Occipital lobe (tissue), 2 donors: ENCODE results near the gene ZDHHC14. TPM values are rescaled to one million over a fixed set of nuclear protein-coding genes. Genes with fewer than 3 reads are reported as not detected.
A peak's percentile ranks its signal among the peaks of the same experiment; 100 is the strongest.
"Not testable (repeated sequence)": the region's sequence is repeated elsewhere in the genome, so short reads cannot be mapped to it uniquely, and the experiment has no call there.

Experiments used
- DNase-seq: peaks from one replicate; lab custom pipeline; 2025; lab: John Stamatoyannopoulos, UW
- total RNA-seq: library from RNA; depleted of rRNA; stranded (reverse); fragments of >200 nt; gene quantifications from one replicate; pipeline ENCODE4 v1.2.3, GENCODE V29; 2014

ZDHHC14 gene
- total RNA-seq, 1 donor from 2014 or later = 14.3 TPM

GRCh38 chr6:157405986-157406385, 25.0 kb downstream of the ZDHHC14 start:
- no peak for DNase-seq

DNA sequence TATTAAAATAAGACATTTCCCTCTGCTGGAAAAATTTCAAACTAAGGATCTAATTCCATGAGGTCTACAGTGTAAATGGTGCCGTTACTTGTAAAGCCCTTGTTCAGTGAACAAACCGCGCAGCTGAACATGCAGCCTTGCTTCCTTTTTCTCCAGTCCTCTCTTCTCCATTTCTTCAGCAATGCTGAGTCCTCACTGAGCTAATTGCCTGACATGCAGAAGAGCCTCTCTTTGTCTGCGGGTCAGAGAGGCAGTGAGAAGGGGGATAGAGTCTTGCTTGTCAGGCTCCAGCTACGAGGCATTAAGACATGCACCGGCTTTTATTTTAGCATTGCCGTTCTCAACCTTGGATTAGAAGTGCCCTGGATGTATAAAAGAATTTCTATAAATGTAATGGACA, 25.7 kb downstream of the ZDHHC14 start:
- no peak for DNase-seq

GRCh38 chr6:157407646-157408045, 26.7 kb downstream of the ZDHHC14 start:
- DNase-seq = no peak

- DNase-seq = not testable (repeated sequence)
Measured at GRCh38 chr6:157408427-157408826, 27.4 kb downstream of the ZDHHC14 start.

DNA sequence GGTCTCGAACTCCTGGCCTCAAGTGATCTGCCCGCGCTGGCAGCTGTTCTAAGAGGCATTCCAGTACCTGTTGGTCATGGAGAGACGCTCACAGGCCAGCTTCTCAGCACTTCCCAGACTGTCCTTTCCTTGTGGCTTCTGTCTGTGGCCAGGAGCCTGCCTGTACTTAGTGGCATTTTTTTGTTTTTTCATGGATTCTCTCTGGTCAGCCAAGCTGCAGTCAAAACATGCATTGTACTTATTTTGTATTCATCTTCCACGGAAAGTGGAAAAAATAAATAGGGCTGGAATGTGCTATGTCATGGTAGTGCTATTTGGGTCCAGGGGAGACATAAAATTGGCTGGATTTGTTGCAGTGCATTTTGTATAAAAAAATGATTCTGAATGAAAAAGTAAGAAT, 29.1 kb downstream of the ZDHHC14 start:
- no peak for DNase-seq

DNA sequence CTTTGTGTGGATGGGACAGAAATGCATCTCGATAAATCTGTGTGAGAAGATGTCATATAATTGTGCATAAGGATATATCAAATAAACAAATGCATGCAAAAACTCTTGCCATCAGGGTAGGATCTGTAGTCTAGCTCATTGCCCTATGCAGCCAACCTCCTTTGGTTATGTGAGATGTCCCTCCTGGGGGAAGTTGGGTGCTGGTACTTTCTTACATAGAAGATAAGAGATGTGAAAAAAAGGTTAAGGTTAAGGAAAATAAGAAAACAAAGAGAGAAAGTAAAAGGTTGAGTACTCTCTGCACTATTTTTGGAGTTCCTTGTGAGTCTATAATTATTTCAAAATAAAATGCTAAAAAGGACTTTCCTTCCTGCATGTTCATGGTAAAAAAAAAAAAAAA, 30.4 kb downstream of the ZDHHC14 start:
- no peak for DNase-seq

DNA sequence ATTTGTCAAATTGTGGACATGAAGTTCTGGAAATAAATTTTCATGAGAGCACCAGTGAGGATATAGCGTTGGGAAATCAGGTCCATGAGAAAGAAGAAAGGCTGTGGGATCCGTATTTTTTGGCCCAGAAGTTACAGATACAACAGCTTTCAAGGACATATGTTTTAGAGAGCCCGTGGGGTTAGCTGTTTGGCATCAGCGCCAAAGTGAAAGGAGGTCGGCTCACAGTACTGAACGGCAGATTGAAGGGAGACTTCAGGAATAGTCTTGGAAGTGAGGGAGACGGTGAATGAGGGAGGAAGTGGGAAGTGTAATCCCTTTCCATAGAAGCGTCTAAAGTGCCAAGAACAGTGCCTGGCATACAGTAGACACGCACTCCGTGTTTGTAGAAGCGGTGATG, 31.8 kb downstream of the ZDHHC14 start:
- DNase-seq = no peak

DNA sequence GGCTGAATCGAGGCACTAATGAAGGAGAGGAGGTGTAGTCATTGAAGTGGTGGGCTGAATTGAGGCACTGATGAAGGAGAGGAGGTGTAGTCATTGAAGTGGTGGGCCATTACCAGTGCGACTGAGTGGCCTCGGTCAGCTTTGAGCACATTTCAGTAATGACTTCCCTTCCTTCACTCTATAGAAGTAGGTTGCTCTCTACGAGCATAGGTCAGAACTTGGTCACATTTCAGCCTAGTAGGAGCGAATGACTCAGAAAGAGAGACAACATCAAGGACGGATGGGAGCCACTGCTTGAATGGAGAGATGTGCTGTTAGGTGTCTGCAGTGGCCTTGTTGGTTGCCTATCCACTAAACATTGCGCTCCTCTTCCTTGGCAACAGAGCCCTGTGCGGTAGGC, 39.5 kb downstream of the ZDHHC14 start:
- no peak for DNase-seq

GRCh38 chr6:157424491-157425020, 43.6 kb downstream of the ZDHHC14 start:
- no peak for DNase-seq

- DNase-seq = no peak
Measured at GRCh38 chr6:157427969-157428368, 47.0 kb downstream of the ZDHHC14 start.

GRCh38 chr6:157428427-157429202, 47.6 kb downstream of the ZDHHC14 start:
- DNase-seq = no peak

- no peak for DNase-seq
Measured at GRCh38 chr6:157429248-157429647, 48.3 kb downstream of the ZDHHC14 start.

- DNase-seq = peak; percentile 30
Measured at GRCh38 chr6:157430834-157431233, 49.8 kb downstream of the ZDHHC14 start.

DNA sequence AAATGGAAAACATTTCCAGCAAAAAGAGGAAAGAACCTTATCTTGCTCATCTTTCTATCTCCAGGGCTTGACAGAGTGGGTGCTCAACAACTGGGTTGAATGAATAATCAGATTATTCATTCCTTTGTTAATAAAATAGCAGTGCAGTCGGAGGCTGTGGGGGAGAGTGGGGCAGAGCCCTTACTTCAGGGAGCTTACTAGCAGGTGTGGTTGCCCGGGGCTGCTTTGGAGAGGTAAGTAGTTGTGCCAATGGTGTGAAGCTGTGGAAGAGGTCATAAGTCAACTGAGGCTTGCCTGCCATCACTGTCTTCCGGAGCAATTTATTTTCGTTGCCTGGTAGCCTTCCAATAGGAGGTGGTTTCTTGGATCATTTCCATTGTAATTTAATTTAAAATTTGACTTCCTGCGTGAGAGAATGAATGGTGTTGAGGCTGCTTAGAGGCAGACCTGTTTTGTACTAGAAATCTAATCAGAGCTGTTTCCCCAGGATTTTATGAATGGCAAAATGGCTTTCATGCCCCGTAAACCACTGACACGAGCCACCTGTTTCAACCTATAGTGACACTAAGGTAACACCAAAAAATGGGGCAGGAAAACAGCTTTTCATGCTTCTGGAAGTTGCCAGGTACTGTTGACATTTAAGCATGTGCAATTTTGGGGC, 51.4 kb downstream of the ZDHHC14 start:
- DNase-seq = no peak

DNA sequence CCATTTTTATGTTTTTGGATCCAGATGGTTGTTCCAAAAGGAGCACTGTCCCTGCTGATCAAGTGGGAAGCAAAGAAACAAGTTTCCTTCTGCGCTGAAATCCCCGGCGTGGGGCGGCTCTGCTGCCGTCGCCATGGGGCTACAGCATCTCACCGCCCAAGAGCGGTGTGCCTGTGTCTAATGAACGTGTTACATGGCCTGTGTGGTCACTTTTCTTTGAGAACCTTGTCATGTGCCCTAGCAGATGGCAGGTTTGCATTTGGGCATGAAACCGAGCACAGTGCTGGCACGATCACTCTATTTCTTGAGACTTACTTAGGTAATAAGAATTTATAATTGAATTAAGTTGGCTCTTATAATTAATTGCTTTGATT, 51.9 kb downstream of the ZDHHC14 start:
- DNase-seq = no peak

DNA sequence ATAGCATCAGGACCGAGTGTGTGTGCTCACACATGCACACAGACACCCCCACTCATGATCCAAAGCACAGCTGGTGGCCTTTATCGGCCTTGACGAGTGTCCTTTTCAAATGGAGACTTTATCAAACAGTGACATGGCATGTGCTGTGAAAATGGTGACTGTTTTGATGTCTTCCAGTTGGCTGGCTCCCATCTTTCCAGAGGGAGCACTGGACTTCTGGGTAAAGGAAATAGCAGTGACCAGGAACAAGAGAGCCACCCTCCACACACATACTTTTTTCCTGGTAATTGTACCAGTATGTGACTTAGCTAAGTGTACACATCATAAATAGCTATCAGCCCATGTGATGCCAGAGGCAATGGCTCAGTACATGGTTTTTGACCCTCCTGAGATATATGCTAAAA, 52.7 kb downstream of the ZDHHC14 start:
- no peak for DNase-seq

DNA sequence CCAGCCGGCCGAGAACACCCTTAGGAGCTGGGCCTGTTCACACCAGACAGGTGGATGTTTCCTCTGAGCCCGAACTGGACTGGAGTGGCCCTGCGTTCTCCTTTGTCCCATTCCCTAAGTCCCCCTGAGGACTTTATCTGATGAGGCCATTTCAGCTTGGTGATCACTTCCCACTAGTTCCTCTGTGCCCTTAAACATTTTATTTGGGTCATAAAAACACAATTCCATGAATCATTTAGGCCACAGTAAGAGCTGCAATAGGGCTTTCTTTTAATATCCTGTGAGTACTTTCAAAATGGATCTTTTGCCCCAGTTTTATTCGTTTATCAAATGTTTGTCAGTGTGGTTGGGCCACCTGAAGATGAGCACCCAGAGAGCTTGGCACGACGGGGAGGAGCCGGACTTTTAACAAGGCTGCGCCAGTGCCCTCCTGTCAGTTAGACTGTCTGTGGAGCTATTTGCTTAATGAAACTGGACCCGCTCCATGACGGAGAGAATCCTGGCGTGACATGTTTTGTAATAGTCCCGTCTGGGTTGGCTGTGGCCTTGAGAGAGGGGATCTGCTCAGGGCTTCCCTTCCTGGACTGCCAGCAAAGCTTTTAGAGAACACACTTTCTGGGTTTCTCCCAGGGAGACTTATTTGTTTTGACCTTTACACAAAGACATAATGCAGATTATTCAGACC, 53.5 kb downstream of the ZDHHC14 start:
- DNase-seq = no peak

- no peak for DNase-seq
Measured at GRCh38 chr6:157436219-157436943, 55.4 kb downstream of the ZDHHC14 start.

DNA sequence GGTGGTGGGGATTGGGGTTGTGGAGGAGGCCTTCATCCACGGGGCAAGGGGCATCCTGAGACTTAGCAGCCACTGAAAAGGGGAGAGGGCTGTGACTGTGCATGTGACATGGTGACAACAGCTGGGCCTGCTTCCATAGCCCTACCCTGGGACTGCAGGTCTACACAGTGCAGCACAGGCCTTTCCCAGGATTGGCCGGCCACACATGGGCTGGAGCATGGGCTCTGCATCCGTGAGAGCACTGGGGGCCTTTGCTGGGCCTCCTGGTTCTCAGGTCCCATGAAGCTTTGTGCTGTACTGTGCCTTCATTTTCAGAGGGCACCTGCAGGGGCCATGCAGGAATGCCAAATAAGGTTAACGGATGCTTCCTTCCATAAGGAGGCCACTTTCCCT, 56.0 kb downstream of the ZDHHC14 start:
- DNase-seq = no peak

GRCh38 chr6:157438611-157439111, 57.7 kb downstream of the ZDHHC14 start:
- no peak for DNase-seq

- no peak for DNase-seq
Measured at GRCh38 chr6:157440171-157440570, 59.2 kb downstream of the ZDHHC14 start.
